Effector CD4-positive, alpha-beta T cell (primary cell): ENCODE data around the gene TGFBI.

Experiments used
- DNase-seq: peaks from one replicate; pipeline ENCODE4 v3.0.0-alpha.2; 2020
- total RNA-seq: gene quantifications from one replicate; lab custom pipeline; 2026; lab: John Stamatoyannopoulos, UW

Gene TGFBI
- 0.94 reads per million for total RNA-seq

DNA sequence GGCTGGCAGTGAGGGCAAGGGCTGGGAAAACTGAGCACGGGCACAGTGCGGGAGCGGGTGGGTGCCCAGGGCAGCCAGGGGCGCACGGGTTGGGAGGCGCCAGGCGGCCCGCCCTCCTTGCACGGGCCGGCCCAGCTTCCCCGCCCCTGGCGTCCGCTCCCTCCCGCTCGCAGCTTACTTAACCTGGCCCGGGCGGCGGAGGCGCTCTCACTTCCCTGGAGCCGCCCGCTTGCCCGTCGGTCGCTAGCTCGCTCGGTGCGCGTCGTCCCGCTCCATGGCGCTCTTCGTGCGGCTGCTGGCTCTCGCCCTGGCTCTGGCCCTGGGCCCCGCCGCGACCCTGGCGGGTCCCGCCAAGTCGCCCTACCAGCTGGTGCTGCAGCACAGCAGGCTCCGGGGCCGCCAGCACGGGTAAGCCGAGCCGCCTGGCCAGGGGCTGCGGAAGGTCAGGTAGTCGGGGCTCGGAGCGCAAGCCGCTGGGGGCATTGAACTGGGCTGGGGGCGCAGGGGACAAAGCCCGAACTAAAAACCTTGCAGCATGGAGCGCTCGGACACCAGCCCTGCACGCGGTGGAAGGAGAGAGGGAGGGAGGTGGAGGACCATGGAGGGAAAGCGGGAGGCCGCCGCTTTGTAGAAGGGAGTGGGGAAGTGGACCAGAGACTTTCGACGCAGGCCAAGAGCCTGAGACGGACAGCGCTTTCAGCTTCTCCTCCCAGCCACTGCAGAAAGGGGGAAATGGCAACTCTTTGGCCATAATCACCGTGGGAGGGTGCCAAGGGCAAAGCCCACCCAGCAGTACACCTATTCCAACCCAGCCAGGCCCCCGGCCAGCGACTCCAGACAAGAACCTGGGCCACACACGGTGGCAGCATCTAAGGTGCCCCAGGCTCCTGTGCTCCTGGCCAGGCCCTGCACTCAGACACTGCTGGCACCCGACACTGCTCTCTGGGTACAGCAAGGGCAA, at the start of gene TGFBI:
Gene TGFBI, plus strand, starts transcription at position 207 of the 961 bp plus-strand sequence. Its CDS starts 68 bp downstream, at position 275.
- DNase-seq: no peak

DNA sequence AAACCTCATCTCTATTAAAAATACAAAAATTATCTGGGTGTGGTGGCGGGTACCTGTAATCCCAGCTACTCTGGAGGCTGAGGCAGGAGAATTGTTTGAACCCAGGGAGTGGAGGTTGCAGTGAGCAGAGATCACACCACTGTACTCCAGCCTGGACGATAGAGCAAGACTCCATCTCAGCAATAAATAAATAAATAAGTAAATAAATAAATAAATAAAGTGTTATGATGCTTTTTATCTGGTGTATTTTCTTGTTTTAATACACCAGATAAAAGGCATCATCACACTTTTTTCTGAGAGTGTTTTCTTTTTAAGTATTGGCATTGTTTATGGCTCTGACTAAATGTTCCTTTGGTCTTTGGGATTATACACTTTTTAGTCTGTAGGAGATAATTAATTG, 49.8 kb upstream of the TGFBI start:
- no peak for DNase-seq

DNA sequence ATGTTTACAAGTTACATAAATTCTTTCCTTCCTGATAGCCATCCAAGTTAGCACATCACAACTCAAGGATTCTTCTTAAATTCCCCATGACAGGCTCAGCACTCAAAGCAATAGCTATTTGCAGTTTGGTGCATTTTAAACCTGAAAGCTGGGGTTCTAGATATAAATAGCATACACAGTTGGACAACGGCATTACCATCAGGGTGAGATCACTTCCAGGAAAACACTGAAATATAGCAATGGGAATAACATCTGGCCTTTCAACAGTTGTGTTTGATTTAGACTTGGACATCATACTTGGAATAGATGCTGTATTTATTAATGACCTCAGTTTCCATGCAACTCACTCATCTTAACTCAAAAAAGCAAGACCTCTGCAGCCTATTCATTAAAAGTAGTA, 49.3 kb upstream of the TGFBI start:
- no peak for DNase-seq

DNA sequence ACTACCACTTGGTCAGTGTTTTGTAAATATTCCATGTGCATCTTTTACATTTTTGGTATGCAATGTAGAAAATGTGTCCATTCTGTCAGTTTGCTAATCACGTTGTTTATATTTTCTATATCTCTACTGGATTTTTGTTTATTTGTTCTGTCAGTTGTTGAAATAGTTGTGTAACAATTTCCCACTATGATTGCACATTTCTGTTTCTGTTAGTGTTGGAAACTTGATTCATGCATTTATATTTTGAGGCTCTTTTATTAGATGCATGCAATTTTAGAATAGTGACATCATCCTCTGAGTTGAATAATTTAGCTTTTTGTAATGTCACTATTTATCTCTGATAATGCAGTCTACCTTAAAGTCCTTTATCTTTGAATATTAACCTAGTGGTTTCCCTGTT, 48.2 kb upstream of the TGFBI start:
- no peak for DNase-seq

DNA sequence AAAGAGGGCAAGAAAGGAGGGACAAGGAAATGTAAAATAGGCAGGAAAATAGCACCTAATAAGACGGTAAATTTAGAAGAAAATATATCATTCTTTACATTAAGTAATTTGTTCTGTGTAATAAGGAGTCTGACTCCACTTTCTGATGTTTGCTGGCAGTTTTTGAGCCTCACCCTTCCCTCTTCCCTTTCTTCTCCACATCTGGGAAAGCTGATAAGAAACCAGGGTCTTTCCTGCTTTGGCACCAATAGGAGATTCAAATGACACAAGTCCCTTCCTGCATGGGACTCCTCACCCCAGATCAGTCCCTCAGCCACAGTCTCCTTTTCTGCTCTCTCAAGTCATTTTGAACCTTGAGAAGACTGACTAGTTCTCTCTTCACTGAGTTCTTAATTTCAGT, 42.8 kb upstream of the TGFBI start:
- DNase-seq: no peak

DNA sequence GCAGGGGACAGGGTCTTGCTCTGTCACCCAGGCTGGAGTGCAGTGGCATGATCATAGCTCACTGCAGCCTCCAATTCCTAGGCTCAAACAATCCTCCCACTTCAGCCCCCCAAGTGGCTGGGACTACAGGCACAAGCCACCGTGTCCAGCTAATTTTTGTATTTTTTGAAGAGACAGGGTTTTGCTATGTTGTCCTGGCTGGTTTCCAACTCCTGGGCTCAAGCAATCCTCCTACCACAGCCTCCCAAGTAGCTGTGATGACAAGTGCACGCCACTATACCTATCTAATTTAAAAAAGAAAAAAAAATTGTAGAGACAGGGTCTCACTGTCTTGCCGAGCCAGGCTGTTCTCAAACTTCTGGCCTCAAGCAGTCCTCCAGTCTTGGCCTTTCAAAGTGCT, 42.4 kb upstream of the TGFBI start:
- DNase-seq: no peak

DNA sequence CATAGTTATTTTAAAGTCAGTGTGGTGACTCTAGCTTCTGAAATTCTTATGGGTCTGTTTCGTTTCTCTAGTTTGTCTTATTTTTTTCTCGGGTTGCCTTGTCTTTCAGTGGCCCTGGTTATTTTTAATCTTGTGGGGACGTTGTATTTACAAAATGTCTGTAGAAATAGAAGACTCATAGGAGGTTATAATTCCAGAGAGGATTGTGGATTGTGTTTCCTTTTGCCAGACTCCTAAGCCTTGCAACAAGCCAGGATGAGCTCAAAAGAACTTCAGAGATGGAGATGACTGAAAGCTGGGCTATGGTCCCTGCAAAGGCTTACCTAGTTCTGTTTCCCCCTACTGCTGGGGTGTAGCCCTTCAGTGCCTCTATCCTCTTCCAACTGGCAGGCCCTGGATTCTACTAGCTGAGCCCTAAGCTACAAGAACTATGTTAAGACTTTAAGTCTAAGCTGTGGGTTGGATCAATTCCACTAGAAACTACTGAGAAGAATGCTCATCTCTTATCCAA, 41.8 kb upstream of the TGFBI start:
- no peak for DNase-seq

DNA sequence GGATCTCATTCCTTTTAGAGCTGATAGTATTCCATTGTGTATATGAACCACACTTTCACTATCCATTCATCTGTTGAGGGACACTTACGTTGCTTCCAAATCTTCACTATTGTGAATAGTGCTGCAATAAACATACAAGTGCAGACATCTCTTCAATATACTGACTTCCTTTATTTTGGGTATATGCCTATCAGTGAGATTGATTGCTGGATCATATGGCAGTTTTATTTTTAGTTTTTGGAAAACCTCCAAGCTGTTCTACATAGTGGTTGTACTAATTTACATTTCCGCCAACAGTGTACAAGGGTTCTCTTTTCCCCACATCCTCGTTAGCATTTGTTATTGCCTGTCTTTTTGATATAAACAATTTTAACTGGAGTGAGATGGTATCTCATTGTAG, 40.2 kb upstream of the TGFBI start:
- DNase-seq: no peak

DNA sequence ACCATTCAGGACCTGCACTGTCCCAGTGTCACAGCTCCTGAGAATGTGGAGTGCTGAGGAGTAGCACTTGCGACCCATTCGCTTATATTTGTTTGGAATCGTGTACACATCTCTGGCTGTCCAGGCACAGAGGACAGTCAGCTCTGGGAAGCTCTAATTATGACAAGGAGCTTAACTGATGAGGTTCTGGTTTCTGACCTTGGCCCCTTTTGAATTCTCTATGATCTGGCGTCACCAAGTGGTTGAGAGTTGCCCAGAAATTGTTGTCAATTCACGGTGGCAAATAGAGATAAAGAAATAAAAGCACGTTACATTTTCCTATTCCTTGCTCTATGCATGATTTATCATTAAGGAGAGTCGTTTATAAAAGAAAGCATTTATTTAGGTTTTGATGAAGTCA, 39.1 kb upstream of the TGFBI start:
- DNase-seq: no peak

DNA sequence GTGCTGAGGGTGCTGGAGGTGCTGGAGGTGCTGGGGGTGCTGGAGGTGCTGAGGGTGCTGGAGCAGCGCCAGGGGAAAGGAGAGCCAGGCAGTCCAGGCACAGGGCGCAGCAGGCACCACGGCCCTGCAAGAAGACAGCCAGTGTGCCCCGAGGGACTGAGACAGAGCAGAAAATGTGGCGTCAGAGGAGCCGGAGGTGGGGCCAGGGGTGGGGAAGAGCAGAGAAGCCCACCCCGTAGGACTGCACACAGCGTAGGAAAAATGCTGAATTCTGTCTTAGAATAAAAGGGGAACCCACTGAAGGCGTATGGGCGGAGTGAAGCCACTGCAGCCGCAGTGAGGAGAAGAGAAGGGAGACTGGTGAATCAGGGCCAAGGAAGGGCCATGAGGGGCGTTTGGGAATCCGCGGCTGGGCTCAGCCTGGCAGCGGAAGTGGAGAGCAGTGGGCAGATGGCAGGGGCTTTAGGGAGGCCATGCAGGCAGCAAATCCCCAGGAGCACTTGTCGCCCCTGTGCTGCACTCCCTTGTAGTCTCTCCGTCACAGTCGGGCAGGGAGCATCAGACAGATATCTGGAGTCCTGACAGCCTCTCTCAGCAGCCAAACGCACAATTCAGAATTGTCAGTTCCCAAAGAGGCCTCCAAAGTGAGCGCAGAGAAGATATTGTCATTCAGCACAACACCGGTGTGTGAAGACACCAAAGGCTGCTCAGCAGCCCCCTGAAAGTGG, 38.1 kb upstream of the TGFBI start:
- no peak for DNase-seq

DNA sequence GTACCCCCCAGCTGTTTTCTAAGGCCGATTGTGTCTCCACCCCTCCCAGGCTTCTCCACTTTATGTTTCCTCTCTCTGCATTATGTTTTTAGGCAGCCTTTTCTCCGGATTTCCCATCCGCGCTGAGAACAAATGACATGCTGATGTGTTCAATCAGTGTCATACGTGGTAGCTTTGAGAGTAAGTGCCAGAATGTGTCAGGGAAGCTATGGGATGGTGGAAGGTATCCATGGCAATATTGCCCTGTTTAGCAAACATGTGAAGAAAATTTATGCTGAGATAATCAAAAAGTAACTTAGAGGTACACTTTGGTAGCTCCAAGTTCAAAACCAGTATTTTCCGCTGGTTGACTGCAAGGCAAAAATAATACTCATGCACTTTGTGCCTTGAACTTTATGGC, 37.4 kb upstream of the TGFBI start:
- DNase-seq: no peak

DNA sequence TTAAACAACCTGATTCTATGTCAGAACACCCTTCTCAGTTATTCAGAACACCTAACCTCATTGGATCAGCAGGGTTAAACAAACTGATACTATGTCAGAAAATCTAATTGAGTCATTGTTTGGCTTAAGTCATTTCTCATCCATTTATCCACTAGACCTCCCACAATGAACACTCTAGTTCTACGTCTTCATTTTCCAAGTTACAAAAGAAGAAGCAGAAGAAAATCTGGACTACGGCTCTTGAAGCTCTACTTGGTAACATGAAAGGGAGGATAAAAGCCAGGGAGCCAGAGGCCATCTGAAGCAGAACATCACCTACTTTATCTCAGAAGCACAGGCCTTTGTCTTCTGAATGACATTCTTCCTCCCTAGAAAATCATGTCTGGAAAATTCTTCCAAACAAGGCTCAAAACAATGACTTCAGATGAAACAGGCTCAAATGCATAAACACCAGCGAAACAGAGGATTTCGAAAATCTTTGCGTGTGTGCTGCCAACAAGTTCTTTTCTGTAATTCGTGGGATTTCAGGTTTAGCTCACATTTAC, 35.4 kb upstream of the TGFBI start:
- DNase-seq: no peak

DNA sequence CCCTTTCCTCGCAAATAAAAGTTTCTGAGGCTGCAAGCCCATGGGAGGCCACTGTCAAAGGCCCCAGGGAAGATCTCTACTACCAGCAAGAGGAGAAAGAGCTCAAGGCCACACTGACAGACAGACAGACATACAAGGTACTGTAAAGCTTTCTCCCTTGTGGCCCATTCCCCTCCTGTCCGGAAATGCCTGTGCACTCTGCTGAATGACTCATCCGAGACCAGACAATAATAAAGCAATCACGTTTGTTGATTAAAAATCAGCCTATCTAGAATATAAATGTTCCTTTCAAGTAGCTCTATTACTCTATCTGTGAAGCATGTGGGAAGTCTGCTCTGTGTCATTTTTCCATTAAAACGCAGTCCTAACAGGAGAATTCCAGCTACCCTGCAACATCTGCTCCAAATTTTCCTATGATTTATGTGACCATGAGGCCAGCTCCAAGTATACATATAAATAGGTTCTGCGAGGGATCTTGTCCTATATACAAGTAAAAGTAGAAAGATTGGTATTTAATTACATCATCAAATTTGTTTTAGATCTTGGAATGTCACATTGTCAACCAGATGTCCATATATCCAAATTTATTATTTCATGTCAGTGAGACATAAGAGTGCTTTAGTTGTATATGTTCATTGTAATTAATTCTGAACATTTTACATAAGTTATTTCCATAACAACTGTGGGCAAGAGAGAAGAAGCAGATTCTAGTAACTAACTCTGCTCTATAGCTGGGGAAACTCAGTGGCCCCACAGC, 34.7 kb upstream of the TGFBI start:
- no peak for DNase-seq

DNA sequence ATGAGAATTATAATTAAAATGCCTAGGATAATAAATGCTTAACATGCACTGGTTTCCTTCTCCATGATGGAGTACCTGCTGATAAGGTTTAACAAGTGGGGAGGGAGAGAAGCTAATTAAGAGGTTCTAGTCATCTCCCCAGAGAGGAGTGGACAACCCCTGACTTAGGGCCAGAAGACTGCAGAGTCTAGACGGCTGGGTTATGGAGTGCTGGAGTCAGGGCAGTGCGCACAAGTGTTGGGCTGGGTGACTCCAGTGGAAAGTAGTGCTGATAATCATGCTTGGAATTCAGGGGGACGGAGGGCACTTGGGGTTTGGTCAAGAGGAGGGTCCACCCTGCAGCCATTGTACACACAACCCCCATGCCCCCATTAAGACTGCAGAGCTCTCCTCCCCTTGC, 32.8 kb upstream of the TGFBI start:
- no peak for DNase-seq

DNA sequence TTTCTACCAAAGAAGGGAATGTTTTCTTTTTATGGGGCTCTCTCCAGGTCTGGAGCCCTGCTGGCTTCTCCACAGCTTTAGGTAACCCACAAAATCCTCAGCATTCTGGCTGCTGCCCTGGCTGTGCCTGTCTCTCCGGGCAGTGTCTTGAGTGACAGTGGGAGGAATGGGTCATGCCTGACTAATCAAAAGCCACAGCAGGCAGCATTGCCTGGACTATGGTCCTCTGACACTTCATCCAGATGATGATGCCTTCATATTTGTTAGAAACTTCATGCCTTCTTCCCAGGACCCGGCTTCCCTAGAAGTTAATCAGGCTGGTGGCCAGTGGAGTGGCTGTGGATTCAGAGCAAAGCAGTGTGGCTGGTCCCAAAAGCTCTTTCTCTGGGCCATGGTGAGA, 32.2 kb upstream of the TGFBI start:
- no peak for DNase-seq

DNA sequence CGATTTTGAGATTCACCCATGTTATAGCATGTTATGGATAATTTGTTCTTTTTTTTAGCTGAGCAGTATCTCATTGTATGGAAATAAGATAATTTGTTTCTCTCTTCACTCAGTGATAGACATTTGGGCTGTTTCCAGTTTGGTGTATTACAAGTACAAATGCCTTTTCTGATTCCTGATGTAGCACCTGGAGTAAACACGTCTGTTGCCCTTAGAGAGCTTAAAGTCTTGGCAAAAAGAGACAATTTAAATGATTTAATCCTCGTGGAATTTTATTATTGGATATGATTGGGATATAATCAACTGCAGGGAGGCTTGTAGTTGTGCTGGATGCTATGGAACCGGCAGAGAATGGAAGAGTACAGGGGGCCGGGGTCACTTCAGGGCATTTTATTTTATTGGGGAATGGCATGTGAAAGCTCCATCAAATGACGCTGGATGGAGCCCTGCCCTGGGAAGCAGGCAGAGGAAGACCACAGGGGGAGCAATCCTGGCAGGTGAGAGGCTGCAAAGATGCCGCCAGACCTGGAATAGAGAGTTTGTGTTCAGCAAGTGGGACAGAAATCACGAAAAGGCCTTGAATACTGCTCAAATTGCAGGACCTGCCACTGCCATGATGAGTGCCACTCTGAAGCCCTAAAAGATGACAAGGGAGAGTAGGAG, 31.0 kb upstream of the TGFBI start:
- DNase-seq: no peak

DNA sequence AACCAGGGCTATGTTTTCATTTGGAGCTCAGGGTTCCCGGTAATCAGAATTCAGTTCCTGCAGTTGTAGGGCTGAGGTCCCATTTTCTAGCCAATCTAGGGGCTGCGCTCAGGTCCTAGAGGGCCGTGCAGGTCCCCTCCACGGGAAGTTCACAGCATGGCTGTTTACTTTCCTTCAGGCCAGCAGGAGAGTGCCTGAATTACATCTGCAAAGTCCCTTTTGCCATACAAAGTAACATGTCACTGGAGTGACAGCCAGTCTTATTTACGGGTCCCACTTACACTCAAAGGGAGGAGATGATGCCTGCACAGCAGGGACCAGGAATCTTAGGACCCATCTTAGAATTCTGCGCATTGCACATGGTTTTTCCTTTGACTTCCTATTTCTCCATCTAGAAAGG, 29.9 kb upstream of the TGFBI start:
- DNase-seq: no peak

DNA sequence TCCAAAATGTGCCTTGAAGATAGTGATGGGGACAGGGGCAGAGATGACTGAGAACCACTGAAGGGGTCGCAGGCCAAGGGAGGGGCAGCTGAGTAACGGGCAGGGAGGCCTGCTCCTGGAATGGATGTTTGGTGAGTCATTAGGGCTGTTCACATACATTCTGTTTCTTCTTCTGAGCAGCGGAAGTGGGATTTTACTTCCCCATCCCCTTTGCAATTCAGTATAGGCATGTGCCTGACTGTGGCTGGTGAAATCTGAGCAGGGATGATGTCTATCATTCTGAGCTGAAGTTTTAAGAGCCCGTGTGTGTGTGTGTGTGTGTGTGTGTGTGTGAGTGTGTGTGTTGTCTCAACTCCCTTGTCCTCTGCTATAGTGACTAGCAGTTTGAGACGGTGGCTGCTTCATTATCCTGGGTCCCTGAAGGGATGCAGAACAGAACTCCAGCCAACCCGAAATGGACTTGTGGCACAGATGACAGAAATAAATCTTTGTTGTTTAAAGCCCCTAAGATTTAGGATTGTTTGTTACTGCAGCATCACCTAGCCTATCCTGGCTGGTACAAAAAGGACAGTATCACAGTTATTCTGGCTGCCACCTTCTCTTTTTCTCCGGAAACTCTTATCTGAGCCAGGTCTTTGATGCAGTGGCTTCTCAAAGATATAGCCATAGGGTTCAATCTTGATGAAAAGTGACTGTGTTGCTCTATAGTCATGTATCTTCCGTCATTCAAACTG, 29.2 kb upstream of the TGFBI start:
- no peak for DNase-seq

DNA sequence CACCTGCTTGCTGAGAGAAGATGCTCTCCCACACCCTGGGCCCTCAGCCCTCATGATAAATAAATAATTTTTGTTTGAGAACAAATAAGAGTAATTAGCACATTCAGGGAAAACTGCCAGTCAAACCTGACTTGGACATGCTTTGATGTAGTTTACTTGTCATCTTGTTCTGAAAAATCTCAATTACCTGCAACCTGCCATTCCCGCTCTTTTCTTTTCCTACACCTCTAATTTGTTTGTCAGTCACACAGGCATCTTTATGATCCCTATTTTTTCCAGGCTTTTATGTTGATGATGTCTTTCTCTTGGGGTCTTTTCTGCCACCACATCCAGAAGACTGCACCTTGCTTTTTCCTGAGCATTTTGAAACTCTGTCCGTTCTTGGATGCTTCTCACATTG, 28.6 kb upstream of the TGFBI start:
- no peak for DNase-seq

DNA sequence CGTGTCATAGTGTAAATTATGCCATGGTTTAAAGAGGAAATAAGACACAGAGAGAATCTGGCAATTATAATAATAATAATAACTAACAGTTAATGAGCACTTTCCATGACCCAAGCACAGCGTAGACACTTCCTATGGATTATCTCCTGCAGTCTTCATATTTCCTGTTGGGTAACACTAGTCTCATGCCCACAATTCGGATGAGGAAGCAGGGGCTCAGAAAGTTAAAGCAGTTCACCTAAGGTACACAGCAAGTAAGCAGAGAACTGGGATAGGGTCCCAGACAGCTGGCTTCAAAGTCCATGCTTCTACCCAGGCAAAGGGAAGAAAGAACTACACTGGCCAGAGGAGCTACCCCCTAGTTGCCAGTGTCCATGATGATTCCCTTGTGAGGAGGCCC, 27.9 kb upstream of the TGFBI start:
- no peak for DNase-seq

DNA sequence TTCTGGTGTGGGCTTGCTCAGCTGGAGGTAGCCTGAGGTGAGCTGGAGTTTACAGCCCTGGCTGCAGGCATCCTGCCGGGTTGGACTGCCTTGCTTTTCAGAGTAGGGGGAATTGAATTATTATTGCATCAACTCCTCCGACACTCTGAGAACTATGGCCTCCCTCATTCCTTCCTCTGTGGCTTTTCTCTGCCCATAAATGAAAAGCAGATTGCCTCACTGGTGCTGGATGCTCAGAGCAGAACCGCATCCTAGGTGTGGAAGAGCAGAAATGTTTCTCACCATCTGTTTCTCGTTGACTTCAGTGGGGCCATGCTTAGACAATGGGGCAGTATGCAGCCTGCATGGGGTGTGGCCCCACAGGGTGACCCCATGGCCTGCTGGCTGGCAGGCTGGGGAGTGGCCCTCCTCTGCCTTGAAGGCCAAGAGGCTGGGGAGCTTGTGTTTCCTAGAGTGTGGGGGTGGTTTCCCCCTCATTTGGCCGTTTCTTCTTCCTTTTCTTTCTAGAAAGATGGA, 27.3 kb upstream of the TGFBI start:
- DNase-seq: no peak
